Neural cell (in vitro differentiated cells): ENCODE measurements around the gene RAB17. TPM values are rescaled to one million over a fixed set of nuclear protein-coding genes. Genes with fewer than 3 reads are reported as not detected.

Experiments
- H2AFZ ChIP-seq: fragments of 200-600, 300-800 bp; sonication (generic), shearing (Covaris generic); 2 replicates; pipeline ENCODE4 v1.6.0; 2014; ENCODE audit warnings: low read depth, mild to moderate bottlenecking, antibody characterized with exemption, low read length, moderate library complexity
- H3F3A ChIP-seq: fragments of 200-600 bp; shearing (Covaris generic); 2 replicates; pipeline ENCODE4 v1.6.1; 2016; ENCODE audit warnings: mild to moderate bottlenecking, moderate library complexity, mixed read lengths, antibody characterized with exemption, low read length; ENCODE audit not compliant: insufficient read depth, poor library complexity, severe bottlenecking
- H3K27ac ChIP-seq: fragments of 200-600, 300-800 bp; sonication (generic), shearing (Covaris generic); 2 replicates; pipeline ENCODE4 v1.5.1; 2014; ENCODE audit warnings: mild to moderate bottlenecking, low read length, moderate library complexity
- H3K27me3 ChIP-seq: fragments of 300-800, 200-600 bp; sonication (generic), shearing (Covaris generic); 2 replicates; pipeline ENCODE4 v1.6.0; 2014; ENCODE audit warnings: mild to moderate bottlenecking, low read depth, low read length, moderate library complexity; ENCODE audit not compliant: insufficient read depth
- H3K36me3 ChIP-seq: fragments of 300-800, 200-600 bp; sonication (generic), shearing (Covaris generic); 2 replicates; pipeline ENCODE4 v1.5.1; 2014; ENCODE audit warnings: mild to moderate bottlenecking, antibody characterized with exemption, low read length, moderate library complexity; ENCODE audit not compliant: insufficient read depth
- H3K4me2 ChIP-seq: fragments of 300-800, 200-600 bp; sonication (generic), shearing (Covaris generic); 2 replicates; pipeline ENCODE4 v1.6.0; 2014; ENCODE audit warnings: mild to moderate bottlenecking, low read length
- H3K4me3 ChIP-seq: fragments of 300-800, 200-600 bp; sonication (generic), shearing (Covaris generic); 2 replicates; pipeline ENCODE4 v1.5.1; 2014; ENCODE audit warnings: mild to moderate bottlenecking, low read length, moderate library complexity
- H3K79me2 ChIP-seq: fragments of 200-600 bp; shearing (Covaris generic); replicated peaks from 2 replicates; pipeline ENCODE4 v1.6.0; 2014; ENCODE audit warnings: mild to moderate bottlenecking, low read length, moderate library complexity; ENCODE audit not compliant: insufficient read depth
- H3K9ac ChIP-seq: fragments of 300-800, 200-600 bp; sonication (generic), shearing (Covaris generic); 2 replicates; pipeline ENCODE4 v1.6.1; 2016; ENCODE audit warnings: mild to moderate bottlenecking, low read length, mixed read lengths
- H3K9me2 ChIP-seq: fragments of 200-600 bp; shearing (Covaris generic); 2 replicates; pipeline ENCODE4 v1.6.1; 2016; ENCODE audit warnings: mild to moderate bottlenecking, low read length, mixed read lengths; ENCODE audit not compliant: insufficient read depth
- H3K9me3 ChIP-seq: fragments of 200-600, 300-800 bp; sonication (generic), shearing (Covaris generic); 2 replicates; pipeline ENCODE4 v1.6.1; 2016; ENCODE audit warnings: mild to moderate bottlenecking, mixed run types, low read length, moderate library complexity, mixed read lengths
- H4K20me1 ChIP-seq: fragments of 200-600 bp; shearing (Covaris generic); 2 replicates; pipeline ENCODE4 v1.6.1; 2016; ENCODE audit warnings: mild to moderate bottlenecking, mixed run types; ENCODE audit not compliant: insufficient read depth
- EP300 ChIP-seq: fragments of 450-650 bp; conservative IDR thresholded peaks from 2 replicates; pipeline ENCODE4 v1.6.1; 2014; ENCODE audit warnings: antibody characterized with exemption, mild to moderate bottlenecking, moderate library complexity; ENCODE audit not compliant: poor library complexity, severe bottlenecking
- EZH2 ChIP-seq: fragments of 200-600, 300-800 bp; shearing (Covaris generic), sonication (generic); IDR thresholded peaks from 2 replicates; pipeline ENCODE4 v1.6.1; 2014; ENCODE audit warnings: antibody characterized with exemption, low read length, borderline replicate concordance, mild to moderate bottlenecking; ENCODE audit not compliant: insufficient read depth, poor library complexity, severe bottlenecking
- MXI1 ChIP-seq: fragments of 450-650 bp; conservative IDR thresholded peaks from 2 replicates; pipeline ENCODE4 v1.6.1; 2014; ENCODE audit warnings: antibody characterized with exemption, mild to moderate bottlenecking; ENCODE audit not compliant: poor library complexity, severe bottlenecking
- POLR2AphosphoS5 ChIP-seq: IDR thresholded peaks from 2 replicates; pipeline ENCODE4 v1.6.1; 2012
- RAD21 ChIP-seq: fragments of 450-650 bp; conservative IDR thresholded peaks from 2 replicates; pipeline ENCODE4 v1.6.1; 2014; ENCODE audit warnings: antibody characterized with exemption, mild to moderate bottlenecking, moderate library complexity
- SMC3 ChIP-seq: fragments of 450-650 bp; conservative IDR thresholded peaks from 2 replicates; pipeline ENCODE4 v1.6.1; 2014; ENCODE audit warnings: antibody characterized with exemption, mild to moderate bottlenecking, moderate library complexity; ENCODE audit not compliant: poor library complexity
- TAF1 ChIP-seq: IDR thresholded peaks from 2 replicates; pipeline ENCODE4 v1.6.1; 2012; ENCODE audit warnings: low read depth
- polyA plus RNA-seq: library from polyadenylated mRNA; depleted of rRNA; stranded (reverse); fragments of >200 nt; gene quantifications from 2 replicates; pipeline ENCODE4 v1.2.3, GENCODE V29; 2014
- TF ChIP-seq, protein P1 (sequence below): fragments of 450-650 bp; IDR thresholded peaks from 2 replicates; pipeline ENCODE4 v1.5.1; 2014; ENCODE audit warnings: antibody characterized with exemption, mild to moderate bottlenecking, moderate library complexity; ENCODE audit not compliant: poor library complexity, severe bottlenecking
- TF ChIP-seq, protein P2 (sequence below): IDR thresholded peaks from 2 replicates; pipeline ENCODE4 v1.6.1; 2012; ENCODE audit warnings: borderline replicate concordance

Gene RAB17
- polyA plus RNA-seq, 1 donor from 2014 or later = not detected

DNA sequence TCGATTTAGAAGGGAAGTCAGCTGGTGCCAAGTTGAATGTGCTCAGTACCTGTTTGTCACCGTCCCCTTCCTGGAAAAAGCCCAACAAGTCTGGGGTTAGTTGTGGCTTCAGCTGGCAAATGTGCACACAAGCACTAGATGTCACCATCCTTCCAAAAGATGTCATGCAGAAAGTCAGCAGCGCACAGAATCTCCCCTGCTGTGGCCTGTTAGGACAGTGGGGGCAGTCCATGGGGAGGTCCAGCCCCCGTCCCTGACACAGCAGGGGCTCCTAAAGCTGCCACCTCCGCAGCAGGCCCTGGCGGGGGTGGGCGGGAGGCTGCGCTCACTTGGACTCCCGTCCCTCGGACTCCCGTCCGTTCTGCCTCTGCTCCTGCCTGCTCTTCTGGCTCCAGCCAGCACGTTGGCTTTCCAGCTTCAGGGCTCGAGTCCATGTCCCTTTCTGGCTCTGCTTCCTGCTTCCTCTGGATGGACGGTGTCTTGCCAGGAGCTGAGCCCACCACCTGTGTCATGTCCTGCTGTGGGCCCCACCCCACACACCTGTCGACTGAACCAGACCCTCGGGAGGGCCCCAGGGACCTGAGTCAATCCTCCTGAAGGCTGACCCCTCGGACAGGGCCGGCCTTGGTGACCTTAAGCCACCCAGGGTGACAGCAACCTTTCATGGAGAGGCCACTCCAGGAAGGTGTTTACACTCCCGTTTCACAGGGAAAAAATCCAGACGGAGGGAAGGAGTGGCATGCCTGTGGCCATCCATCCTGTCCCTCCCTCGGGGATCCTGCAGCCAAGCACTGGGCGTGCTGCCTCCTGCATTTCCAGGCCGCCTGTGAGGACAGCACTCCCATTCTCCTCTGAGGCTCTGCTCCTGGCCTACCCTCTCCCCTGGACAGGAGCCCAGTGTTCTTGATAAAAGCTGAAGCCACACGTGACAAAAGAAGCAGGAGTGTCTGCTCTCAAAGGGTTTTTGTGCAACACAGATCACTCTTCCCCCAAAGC is 8.5 kb downstream of the RAB17 start:
- Histone ChIP-seq H3F3A (no peaks in the 10 kb centered on the region), H3K4me3 (no peak overlapping the region), H3K9me2 (no peaks in the 10 kb centered on the region), H3K79me2 (no peaks in the 10 kb centered on the region), H3K9ac (no peak overlapping the region), H3K27ac (no peak overlapping the region), H3K36me3 (no peaks in the 10 kb centered on the region), H4K20me1 (no peaks in the 10 kb centered on the region), H3K27me3 (no peaks in the 10 kb centered on the region), H2AFZ (no peak overlapping the region), H3K4me2 (no peak overlapping the region), H3K9me3 (no peaks in the 10 kb centered on the region)
- TF ChIP-seq POLR2AphosphoS5 (no peak), EZH2 (no peak), SMC3 (peak; percentile 90), EP300 (no peak), TAF1 (no peak), MXI1 (no peak), RAD21 (peak; percentile 88)
- TF ChIP-seq, protein P1, sequence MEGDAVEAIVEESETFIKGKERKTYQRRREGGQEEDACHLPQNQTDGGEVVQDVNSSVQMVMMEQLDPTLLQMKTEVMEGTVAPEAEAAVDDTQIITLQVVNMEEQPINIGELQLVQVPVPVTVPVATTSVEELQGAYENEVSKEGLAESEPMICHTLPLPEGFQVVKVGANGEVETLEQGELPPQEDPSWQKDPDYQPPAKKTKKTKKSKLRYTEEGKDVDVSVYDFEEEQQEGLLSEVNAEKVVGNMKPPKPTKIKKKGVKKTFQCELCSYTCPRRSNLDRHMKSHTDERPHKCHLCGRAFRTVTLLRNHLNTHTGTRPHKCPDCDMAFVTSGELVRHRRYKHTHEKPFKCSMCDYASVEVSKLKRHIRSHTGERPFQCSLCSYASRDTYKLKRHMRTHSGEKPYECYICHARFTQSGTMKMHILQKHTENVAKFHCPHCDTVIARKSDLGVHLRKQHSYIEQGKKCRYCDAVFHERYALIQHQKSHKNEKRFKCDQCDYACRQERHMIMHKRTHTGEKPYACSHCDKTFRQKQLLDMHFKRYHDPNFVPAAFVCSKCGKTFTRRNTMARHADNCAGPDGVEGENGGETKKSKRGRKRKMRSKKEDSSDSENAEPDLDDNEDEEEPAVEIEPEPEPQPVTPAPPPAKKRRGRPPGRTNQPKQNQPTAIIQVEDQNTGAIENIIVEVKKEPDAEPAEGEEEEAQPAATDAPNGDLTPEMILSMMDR = peak; percentile 82
- TF ChIP-seq, protein P2, sequence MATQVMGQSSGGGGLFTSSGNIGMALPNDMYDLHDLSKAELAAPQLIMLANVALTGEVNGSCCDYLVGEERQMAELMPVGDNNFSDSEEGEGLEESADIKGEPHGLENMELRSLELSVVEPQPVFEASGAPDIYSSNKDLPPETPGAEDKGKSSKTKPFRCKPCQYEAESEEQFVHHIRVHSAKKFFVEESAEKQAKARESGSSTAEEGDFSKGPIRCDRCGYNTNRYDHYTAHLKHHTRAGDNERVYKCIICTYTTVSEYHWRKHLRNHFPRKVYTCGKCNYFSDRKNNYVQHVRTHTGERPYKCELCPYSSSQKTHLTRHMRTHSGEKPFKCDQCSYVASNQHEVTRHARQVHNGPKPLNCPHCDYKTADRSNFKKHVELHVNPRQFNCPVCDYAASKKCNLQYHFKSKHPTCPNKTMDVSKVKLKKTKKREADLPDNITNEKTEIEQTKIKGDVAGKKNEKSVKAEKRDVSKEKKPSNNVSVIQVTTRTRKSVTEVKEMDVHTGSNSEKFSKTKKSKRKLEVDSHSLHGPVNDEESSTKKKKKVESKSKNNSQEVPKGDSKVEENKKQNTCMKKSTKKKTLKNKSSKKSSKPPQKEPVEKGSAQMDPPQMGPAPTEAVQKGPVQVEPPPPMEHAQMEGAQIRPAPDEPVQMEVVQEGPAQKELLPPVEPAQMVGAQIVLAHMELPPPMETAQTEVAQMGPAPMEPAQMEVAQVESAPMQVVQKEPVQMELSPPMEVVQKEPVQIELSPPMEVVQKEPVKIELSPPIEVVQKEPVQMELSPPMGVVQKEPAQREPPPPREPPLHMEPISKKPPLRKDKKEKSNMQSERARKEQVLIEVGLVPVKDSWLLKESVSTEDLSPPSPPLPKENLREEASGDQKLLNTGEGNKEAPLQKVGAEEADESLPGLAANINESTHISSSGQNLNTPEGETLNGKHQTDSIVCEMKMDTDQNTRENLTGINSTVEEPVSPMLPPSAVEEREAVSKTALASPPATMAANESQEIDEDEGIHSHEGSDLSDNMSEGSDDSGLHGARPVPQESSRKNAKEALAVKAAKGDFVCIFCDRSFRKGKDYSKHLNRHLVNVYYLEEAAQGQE = no peak

DNA sequence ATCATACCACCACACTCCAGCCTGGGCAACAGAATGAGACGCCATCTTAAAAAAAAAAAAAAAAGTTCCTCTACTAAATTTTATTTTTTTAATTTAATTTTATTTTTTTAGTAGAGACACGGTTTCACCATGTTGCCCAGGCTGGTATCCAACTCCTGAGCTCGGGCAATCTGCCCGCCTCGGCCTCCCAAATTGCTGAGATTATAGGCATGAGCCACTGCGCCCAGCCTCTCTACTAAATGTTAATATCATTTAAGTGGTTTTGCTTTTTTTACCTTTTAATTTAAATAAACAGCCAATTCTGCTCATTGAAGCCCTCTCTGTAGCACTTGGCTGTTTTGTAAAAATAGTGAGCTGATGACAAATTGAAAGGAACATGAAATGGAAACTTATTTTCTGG is 9.2 kb downstream of the RAB17 start:
- TF ChIP-seq SMC3 = no peak
- TF ChIP-seq RAD21 = no peak
- TF ChIP-seq TAF1 = no peak
- Histone ChIP-seq H3K9me3 (no peaks in the 10 kb centered on the region), H4K20me1 (no peaks in the 10 kb centered on the region), H3K27me3 (no peaks in the 10 kb centered on the region), H3K36me3 (no peaks in the 10 kb centered on the region), H3K4me3 (no peak overlapping the region), H3K27ac (no peak overlapping the region), H2AFZ (no peak overlapping the region), H3K9me2 (no peaks in the 10 kb centered on the region), H3F3A (no peaks in the 10 kb centered on the region), H3K9ac (no peak overlapping the region), H3K4me2 (no peak overlapping the region), H3K79me2 (no peaks in the 10 kb centered on the region)
